Metanephros (tissue), 2 donors: ENCODE results near the gene ERCC6L2. TPM values are rescaled to one million over a fixed set of nuclear protein-coding genes. Genes with fewer than 3 reads are reported as not detected.

Experiments
- small RNA-seq: library from RNA; depleted of rRNA; stranded (forward); fragments of <200 nt; gene quantifications from one replicate; pipeline ENCODE3, GENCODE V24; 2014; ENCODE audit warnings: low replicate concordance
- total RNA-seq: library from RNA; depleted of rRNA; stranded (reverse); fragments of >200 nt; gene quantifications from one replicate; pipeline ENCODE4 v1.2.3, GENCODE V29; 2014

The ERCC6L2 gene
- 83.7 TPM for total RNA-seq

DNA sequence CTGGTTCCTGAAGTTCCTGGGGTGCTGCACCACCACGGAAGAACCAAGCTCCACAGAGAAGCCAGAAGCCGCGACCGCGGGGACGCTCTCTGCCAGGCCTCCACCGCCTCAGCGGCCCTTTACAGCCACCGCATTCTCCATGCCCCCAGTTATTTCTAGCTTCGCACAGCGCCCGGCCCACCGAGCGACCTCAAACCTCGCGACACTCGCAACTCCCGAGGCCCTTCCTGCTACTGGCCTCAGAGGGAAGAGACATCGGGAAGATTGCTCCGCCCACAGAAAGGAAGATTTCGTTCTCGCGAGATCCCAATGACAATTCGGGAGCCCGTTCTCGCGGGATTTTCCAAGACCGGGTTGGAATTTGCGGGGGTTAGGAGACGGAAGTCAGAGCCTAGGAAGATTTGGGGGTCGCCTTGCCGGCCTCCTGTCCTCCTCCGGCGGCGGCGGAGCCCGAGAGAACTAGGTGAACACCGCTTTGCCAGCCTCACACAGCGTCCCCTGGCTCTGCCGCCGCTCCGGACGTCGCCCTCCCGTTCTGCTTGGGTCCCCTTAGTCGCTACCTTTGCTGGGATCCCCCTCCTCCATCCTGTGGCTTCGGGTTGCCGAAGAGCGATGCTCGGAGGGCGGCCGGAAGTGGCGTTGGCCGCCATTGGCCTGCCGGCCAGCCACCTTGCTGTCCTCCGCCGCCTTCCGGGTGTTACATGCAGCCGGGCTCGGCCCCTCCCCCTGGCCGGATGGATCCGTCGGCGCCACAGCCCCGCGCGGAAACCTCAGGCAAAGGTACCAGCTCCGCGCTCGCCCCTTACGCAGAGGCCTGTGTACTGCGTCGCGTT is at the start of gene ERCC6L2:
TSS of gene ERCC6L2 (plus strand) at position 387 of the 833 bp plus-strand sequence. CDS start at position 735, 348 bp downstream.

Small RNA genes within 50 kb of the gene (small RNA-seq; reads per million reads assigned to genes)
- gene RNA5SP289 (not detected), gene RNU2-46P (0.07 reads per million)
